ENCODE data around the gene ABCB8. TPM values are rescaled to one million over a fixed set of nuclear protein-coding genes. Genes with fewer than 3 reads are reported as not detected.

ABCB8 gene
- total RNA-seq = 23.3 TPM

DNA sequence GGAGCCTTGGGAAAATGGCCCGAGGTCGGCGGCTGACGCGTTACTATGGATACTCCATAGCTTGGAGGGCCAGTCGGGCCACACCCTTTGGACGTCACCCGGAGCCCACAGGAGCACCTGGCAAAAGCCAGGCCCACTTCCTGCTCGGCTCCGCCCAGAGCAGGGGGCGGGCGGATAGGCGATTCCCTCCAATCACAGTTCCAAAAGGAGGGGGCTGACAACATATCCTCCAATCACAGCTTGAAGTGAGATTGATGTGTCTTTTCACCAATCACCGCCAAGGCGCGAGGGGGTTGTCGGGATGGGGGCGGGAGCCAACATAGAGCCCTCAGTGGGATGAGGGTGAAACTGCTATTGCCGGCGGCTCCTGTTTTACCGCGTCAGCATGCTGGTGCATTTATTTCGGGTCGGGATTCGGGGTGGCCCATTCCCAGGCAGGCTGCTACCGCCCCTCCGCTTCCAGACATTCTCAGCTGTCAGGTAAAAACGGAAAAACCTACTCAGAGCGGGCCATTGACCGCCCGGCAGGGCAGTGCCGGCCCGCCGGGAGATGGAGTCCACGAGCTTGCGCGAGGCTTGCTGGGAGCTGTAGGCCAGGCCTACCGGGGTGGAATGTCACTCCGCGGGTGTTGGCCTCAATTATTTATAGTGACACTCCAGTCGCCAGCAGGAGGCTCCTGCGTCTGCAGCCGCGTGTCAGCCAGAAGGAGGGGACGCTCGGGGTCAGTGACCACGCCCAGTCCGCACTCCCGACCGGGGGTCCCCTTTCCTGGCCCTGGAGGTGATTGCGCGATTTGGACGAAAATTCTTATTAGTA, at the start of gene ABCB8:
ABCB8 (plus strand) TSS at position 320 of the 817 bp plus-strand sequence; CDS start at position 386, 66 bp downstream.

DNA sequence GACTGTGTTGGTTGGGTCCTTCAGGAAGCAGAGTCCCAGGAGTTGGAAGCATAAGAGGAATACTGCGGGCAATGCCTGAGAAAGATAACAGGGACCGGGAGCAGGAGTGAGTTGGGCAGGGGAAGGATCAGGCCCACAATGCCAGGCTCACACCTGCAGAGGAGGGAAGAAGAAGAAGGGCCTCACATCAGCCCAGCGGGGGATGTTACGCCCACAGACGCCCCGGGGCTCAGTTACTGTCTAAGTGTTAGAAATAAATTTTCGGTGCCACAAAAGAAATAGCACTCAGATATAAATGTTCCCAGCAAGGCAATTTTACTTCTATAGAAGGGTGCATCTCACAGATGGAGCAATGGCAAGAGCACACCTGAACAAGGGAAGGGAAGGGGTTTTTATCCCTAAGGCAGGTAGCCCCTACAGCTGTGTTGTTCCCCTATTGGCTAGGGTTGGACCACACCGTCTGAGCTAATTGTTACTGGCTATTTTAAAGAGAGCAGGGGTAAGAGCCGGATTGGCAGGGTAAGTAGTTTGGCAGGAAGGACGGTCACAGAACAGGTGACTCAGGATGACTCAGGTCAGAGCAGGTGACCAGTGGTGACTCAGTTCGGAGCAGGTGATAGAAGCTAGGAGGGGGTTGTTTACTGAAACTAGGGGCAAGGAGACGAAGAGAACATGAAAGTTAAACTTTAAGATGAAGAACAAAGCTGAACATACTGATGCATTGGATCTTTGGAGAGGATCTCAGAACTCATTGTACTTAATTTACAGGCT, 37.6 kb upstream of the ABCB8 start, which contains the start of gene NOS3:
NOS3 (plus strand) TSS at position 602 of the 771 bp plus-strand sequence. CDS start 2,787 bp downstream, outside the sequence.

DNA sequence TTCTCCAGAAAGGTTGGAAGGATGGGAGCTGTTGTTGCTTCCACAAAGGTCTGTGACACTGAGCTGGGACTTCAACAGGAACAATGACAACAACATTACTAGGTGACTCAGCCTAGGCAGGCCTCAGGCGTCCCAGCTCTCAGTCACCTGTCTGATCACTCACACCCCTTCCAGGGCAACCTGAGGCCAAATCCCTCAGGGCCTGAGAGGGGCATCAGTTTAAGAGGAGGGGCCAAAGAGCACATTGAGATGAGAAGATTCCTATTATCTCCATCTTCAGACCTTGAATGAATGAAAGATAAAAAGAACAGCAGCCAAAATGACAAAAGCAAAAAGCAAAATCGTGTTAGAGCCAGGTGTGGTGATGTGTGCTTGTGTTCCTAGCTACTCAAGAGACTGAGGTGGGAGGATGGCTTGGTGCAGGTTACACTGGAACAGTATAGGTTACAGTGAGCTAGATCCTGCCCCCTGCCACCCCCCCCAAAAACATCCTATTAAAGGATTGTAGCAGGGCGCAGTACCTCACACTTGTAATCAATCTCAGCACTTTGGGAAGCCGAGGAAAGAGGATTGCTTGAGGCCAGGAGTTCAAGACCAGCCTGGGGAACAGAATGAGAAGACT, 3.7 kb upstream of the ABCB8 start, which contains the start of gene ATG9B:
ATG9B (minus strand) TSS at position 60 of the 622 bp plus-strand sequence. CDS start 71 bp downstream, outside the sequence.

DNA sequence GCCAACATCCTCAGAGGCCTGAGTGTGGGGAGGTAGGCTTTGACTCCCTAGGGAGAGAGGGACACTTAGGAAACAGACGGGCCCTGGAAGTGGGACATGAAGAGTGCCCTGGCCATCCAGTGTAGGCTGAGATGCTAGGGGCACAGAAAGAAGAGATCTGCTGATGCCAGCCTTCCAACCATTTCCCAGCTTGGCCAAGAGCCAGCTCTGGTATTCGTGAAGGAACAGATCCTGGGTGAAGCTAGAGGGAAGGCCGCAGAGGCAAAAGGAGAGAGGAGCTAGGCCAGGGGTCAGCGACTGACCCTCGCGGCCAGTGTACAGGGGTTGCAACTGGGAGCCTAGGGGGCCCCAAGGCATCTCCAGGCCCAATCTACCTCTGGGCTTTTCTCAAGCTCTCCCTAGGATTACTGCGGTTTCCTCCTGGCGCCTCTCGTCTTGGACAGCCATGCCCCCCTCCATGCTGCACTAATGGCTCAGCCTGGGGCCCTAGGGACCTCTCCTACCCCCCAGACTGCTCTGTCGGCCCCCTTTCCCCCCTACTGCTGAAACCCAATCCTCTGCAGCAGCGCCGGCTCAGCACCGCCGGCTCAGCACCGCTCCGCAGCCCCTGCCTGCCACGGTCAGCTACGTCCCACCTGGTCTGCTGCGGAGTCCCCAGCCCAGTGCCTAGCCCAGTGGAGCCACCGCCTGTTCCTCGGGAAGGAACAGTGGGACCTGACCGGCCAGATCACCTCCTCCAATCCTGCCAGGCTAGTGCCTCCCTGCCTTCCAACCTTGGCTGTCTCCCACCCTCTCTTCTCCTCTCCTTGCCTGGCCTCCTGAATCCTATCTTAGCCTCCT, 19.9 kb downstream of the ABCB8 start, which contains the start of gene ASIC3:
ASIC3 (plus strand) TSS at position 556 of the 840 bp plus-strand sequence. CDS start 355 bp downstream, outside the sequence.

DNA sequence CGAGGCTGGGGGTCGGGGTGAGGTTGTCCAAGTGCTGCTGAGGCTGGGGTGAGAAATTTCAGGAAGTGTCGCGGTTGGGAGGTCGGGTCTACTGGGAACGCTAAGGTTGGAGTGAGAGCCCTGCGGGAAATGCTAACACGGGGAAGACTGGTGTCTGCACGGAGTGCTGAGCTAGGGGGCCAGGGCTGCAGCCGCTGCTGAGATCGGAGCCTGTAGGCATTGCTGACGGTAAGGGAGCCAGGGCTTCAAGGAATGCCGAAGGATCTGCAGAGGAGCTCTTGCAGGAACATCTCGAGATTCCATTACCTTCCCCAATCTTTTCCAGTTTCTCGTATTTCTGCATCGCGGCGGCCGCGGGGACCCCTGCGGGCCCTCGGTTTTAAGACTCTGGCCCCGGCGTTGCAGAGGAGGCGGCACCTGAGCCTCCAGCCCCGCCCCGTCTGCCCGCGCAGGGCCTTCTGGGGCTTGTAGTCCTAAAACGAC, 29.3 kb downstream of the ABCB8 start, which contains the start of gene CDK5:
CDK5 (minus strand) TSS at position 392 of the 483 bp plus-strand sequence; CDS start at position 343, 49 bp downstream.

DNA sequence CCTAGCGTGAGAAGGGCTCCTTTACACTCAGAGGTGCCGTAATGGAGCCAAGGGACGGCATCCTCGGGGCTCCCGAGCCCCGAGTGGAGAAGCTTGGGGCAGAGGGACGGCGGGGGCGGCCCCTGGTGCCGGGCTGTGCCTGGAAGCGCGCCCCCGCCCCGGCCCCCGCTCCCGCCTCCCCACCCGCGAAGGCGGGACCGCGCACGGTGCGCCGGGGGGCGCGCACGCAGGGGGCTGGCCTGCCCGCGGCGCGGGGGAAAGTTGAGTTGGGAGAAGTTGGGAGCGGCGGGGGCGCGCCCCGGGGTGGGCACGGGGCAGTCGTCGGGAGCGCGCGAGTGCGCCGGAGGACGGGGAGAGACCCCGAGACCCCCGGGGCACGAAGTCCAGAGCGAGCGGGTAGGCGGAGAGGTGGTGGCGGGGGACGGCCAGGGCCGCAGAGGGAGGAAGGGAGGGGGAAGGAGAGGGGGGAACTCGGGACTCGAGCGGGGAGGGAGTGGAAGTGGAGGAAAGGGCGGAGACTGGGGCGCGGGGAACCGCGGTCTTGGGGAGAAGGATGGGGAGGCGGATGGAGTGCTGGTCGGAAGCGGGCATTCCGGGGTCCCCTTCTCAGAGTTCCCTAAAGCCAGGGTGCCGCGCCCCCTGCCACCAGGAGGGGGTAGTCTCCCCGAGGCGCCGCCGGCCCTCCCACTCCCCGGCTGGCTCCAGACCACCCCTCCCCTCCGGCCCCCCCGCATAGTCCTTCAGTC, 31.3 kb downstream of the ABCB8 start, which contains the start of gene SLC4A2:
SLC4A2 (plus strand) TSS at position 223 of the 746 bp plus-strand sequence. CDS start 2,399 bp downstream, outside the sequence.

DNA sequence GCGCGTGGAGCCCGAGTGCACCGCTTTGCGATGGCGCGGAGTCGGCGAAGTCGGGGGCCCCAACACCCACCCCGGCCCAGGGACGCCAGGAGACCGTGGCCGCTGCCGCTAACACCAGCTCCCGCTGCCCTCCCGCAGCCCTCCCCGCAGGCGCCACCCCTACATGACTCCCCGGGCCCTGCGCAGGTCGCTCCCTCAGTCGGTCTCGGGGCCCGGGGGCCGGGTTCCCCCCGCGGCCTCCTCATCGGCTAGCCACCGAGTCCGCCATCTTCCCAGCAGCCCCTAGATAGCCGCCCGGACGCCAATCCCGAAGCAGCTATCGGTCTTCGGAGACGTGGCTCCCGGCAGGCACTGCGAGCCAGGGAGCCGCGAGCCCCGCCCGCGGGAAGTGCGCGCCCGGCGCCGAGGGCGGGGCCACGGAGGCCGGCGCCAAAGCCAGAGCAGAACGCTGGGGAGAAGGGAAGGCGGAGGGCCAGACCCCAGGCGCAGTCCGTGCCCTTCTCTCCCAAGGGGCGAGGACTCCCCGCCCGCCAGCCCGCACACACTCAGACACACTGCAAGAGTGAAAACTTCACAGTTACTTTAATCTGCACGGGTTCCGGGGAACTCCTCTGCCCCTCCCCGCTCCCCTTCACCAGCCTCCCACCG, 52.4 kb downstream of the ABCB8 start, which contains the start of gene FASTK:
FASTK (minus strand) TSS at position 288 of the 648 bp plus-strand sequence; CDS start at position 245, 43 bp downstream.

DNA sequence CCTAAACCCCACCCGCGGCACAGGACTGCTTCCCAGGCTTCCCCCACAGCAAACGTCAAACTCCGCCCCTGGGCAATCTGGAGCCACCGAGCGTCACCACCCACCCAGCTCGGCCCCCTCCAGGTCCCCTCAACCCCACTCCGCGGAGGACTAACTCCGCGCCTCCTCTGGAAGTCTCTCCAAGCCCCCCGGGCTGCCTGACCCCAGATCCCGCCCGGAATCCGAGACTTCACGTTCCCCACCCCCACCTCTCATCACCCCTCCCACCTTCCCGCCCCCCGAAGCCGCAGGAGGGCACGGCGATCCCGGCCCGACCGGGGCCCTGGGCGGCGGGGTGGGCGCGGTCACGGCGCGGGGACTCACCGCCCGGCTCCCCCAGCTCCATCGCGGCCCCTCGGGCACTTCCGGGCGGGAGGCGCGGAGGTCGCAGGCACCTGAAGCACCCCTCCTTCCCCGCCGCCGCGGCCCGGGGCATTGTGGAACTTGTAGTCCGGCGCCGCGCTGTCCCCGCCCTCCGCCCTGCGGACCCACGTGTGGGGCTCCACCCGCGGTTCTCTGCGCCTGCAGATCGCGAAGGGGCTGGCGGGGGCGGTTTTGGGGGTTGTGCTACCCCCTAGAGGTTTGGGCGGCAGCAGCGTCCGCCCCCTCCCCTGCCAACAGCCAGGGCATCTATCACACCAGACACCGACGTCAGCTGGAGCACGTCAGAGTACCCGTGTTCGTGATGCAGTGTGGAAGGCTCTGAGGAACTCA, 55.0 kb downstream of the ABCB8 start, which contains the start of gene TMUB1:
TMUB1 (minus strand) TSS at position 423 of the 753 bp plus-strand sequence. CDS start 930 bp downstream, outside the sequence.

DNA sequence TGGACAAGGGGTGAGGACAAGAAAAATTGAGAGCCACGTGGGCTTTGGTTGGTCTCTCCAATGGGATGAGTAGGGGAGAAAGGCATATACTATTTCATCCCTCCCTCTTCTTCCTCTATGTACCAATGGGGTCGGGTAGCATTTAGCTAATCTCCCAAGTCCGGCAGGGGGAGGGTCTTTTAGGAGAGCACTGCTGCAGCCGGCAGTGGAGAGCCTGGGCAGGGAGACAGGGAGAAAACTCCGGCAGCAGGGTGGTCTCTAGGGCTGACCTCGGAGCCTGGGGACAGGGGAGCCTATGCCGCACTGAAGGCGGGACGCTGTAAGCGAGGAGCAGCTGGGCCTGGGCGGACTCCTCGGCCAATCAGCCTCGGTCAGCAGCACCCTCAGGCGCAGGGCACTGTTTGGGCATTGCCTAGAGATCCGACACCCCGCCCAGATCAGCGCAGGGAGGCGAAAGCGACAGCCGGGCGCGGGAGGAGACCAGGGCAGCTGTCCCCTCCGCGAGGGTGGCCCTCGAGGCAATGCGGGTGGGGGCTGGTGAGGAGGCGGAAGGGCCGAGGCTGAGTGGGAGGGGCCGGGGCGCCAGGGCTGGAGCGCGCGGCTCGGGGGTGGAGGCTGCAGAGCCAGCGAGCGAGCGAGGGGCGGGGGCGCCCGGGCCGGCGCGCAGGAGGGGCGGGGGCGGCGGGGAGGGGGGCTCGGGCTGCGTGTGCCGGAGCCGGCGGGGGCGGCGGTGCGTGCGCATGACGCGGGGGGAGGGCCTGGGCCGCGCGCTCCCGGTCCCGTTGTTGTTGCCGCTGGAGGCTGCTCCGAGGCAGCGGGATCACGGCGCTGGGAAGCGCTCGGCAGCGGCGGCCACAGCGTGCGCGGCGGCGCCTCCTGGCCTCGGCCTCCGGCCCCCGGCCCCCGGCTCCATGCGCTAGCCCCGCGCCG, 57.7 kb downstream of the ABCB8 start, which contains the start of gene AGAP3:
AGAP3 (plus strand) TSS at position 785 of the 930 bp plus-strand sequence. CDS start 267 bp downstream, outside the sequence.

Other genes with a start within 250 kb of the ABCB8 start
- gene TMEM176B, start 228.1 kb upstream of the ABCB8 start, total RNA-seq = 30.5 TPM
- gene TMEM176A, start 227.7 kb upstream of the ABCB8 start, total RNA-seq = 15.6 TPM
- not detected for gene AOC1, start 175.9 kb upstream of the ABCB8 start, total RNA-seq
- 22.7 TPM for gene KCNH2, start 50.1 kb upstream of the ABCB8 start, total RNA-seq
- gene NOS3, start 37.4 kb upstream of the ABCB8 start, total RNA-seq = 7.9 TPM
- gene ATG9B, start 4.0 kb upstream of the ABCB8 start, total RNA-seq = 1.9 TPM
- gene ASIC3, start 20.1 kb downstream of the ABCB8 start, total RNA-seq = 4.4 TPM
- gene CDK5, start 29.4 kb downstream of the ABCB8 start, total RNA-seq = 18.6 TPM
- gene SLC4A2, start 31.1 kb downstream of the ABCB8 start, total RNA-seq = 69.0 TPM
- gene FASTK, start 52.4 kb downstream of the ABCB8 start, total RNA-seq = 65.1 TPM
- 21.1 TPM for gene TMUB1, start 55.0 kb downstream of the ABCB8 start, total RNA-seq
- 68.7 TPM for gene AGAP3, start 58.0 kb downstream of the ABCB8 start, total RNA-seq
- not detected for gene GBX1, start 139.2 kb downstream of the ABCB8 start, total RNA-seq
- 0.44 TPM for gene ASB10, start 158.8 kb downstream of the ABCB8 start, total RNA-seq
- not detected for gene H2BK1, start 182.0 kb downstream of the ABCB8 start, total RNA-seq
- 32.5 TPM for gene ABCF2, start 198.8 kb downstream of the ABCB8 start, total RNA-seq
- gene CHPF2, start 204.0 kb downstream of the ABCB8 start, total RNA-seq = 31.4 TPM
- 64.0 TPM for gene SMARCD3, start 220.2 kb downstream of the ABCB8 start, total RNA-seq